GM21526 (cell line): ENCODE measurements around the gene MYO5C.
A peak's percentile ranks its signal among the peaks of the same experiment; 100 is the strongest.

Experiments
- ATAC-seq: cut with Tn5 transposase; IDR thresholded peaks from one replicate; pipeline ENCODE4 v1.9.1; 2021; ENCODE audit warnings: moderate library complexity; ENCODE audit not compliant: unreplicated experiment, low FRiP score

The MYO5C gene

GRCh38 chr15:52220937-52221660 is 74.5 kb downstream of the MYO5C start:
- peak; percentile 43 for ATAC-seq

- no peak for ATAC-seq
These were observed 75.4 kb downstream of the MYO5C start for GRCh38 chr15:52220251-52220650.

GRCh38 chr15:52218816-52219215 is 76.8 kb downstream of the MYO5C start:
- ATAC-seq, result no peak

GRCh38 chr15:52218371-52218770 is 77.2 kb downstream of the MYO5C start:
- ATAC-seq, result no peak

- ATAC-seq, result no peak
These were observed 78.4 kb downstream of the MYO5C start for GRCh38 chr15:52217186-52217585.

- no peak for ATAC-seq
These were observed 81.1 kb downstream of the MYO5C start for GRCh38 chr15:52214553-52214952.

- ATAC-seq, result no peak
These were observed 82.4 kb downstream of the MYO5C start for GRCh38 chr15:52213206-52213605.

GRCh38 chr15:52208306-52208946 is 87.2 kb downstream of the MYO5C start:
- no peak for ATAC-seq

- no peak for ATAC-seq
These were observed 88.4 kb downstream of the MYO5C start for GRCh38 chr15:52207191-52207590.

GRCh38 chr15:52206446-52206845 is 89.2 kb downstream of the MYO5C start:
- ATAC-seq, result no peak

GRCh38 chr15:52204657-52205056 is 90.9 kb downstream of the MYO5C start:
- no peak for ATAC-seq

GRCh38 chr15:52200831-52201365 is 94.7 kb downstream of the MYO5C start:
- no peak for ATAC-seq

- ATAC-seq, result no peak
These were observed 96.3 kb downstream of the MYO5C start for GRCh38 chr15:52199271-52199670.

- ATAC-seq, result no peak
These were observed 98.7 kb downstream of the MYO5C start for GRCh38 chr15:52196891-52197290.

- ATAC-seq, result no peak
These were observed 101.8 kb downstream of the MYO5C start for GRCh38 chr15:52193791-52194190.

GRCh38 chr15:52193321-52193720 is 102.3 kb downstream of the MYO5C start:
- no peak for ATAC-seq

GRCh38 chr15:52191207-52191606 is 104.4 kb downstream of the MYO5C start, which contains the start of gene GNB5:
GNB5 (minus strand) TSS chr15:52191392; CDS start chr15:52184676, 6,716 bp downstream.
- no peak for ATAC-seq

GRCh38 chr15:52186651-52187486 is 108.7 kb downstream of the MYO5C start:
- no peak for ATAC-seq

- no peak for ATAC-seq
These were observed 110.4 kb downstream of the MYO5C start for GRCh38 chr15:52185151-52185561.

- no peak for ATAC-seq
These were observed 110.9 kb downstream of the MYO5C start for GRCh38 chr15:52184721-52185120.
